HG03135 (cell line): Measurements from ENCODE around the gene CHFR.
"Not testable (repeated sequence)": the region's sequence is repeated elsewhere in the genome, so short reads cannot be mapped to it uniquely, and the experiment has no call there.

Experiments used
- ATAC-seq: cut with Tn5 transposase; IDR thresholded peaks from one replicate; pipeline ENCODE4 v1.9.1; 2021; ENCODE audit warnings: mild to moderate bottlenecking, moderate library complexity; ENCODE audit not compliant: unreplicated experiment

The CHFR gene, protein sequence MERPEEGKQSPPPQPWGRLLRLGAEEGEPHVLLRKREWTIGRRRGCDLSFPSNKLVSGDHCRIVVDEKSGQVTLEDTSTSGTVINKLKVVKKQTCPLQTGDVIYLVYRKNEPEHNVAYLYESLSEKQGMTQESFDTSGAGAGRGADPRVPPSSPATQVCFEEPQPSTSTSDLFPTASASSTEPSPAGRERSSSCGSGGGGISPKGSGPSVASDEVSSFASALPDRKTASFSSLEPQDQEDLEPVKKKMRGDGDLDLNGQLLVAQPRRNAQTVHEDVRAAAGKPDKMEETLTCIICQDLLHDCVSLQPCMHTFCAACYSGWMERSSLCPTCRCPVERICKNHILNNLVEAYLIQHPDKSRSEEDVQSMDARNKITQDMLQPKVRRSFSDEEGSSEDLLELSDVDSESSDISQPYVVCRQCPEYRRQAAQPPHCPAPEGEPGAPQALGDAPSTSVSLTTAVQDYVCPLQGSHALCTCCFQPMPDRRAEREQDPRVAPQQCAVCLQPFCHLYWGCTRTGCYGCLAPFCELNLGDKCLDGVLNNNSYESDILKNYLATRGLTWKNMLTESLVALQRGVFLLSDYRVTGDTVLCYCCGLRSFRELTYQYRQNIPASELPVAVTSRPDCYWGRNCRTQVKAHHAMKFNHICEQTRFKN

GRCh38 chr12:132887513-132888351 lies at the start of gene CHFR:
CHFR (minus strand) TSS chr12:132887605; CDS start chr12:132887328, 277 bp downstream.
- peak; percentile 98 for ATAC-seq

GRCh38 chr12:132936921-132937320 lies 49.5 kb upstream of the CHFR start:
- ATAC-seq = not testable (repeated sequence)

DNA sequence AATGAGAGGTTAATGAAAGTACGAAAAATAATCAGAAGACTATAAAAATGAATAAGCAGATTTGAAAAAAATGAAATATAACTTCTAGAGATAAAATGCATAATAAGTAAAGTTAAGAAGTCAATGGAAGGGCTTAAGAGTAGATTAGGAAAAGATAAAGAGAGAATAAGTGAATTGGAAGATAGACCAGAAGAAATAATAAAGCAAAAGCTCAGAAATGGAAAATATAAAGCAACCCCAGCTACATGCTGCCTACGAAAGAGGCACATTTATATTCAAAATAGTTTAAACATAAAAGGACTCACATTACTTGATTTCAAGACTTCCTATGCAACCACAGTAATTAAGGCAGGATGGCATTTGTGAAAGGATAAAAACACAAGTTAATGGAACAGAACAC lies 48.8 kb upstream of the CHFR start:
- no peak for ATAC-seq

DNA sequence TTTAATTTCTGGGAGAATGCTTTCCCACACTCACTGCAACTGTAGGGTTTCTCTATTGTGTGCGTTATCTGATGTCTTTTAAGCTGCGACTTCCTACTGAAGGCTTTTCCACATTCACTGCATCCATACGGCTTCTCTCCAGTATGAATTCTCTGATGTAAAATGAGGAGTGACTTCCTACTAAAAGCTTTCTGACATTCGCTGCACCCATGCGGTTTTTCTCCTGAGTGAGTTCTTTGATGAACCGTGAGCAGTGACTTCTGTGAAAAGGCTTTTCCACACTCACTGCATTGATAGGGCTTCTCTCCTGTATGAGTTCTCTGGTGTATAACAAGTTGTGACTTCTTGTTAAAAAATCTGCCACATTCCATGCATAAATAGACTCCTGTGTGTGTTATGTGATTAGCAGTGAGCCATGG lies 39.0 kb upstream of the CHFR start:
- no peak for ATAC-seq

DNA sequence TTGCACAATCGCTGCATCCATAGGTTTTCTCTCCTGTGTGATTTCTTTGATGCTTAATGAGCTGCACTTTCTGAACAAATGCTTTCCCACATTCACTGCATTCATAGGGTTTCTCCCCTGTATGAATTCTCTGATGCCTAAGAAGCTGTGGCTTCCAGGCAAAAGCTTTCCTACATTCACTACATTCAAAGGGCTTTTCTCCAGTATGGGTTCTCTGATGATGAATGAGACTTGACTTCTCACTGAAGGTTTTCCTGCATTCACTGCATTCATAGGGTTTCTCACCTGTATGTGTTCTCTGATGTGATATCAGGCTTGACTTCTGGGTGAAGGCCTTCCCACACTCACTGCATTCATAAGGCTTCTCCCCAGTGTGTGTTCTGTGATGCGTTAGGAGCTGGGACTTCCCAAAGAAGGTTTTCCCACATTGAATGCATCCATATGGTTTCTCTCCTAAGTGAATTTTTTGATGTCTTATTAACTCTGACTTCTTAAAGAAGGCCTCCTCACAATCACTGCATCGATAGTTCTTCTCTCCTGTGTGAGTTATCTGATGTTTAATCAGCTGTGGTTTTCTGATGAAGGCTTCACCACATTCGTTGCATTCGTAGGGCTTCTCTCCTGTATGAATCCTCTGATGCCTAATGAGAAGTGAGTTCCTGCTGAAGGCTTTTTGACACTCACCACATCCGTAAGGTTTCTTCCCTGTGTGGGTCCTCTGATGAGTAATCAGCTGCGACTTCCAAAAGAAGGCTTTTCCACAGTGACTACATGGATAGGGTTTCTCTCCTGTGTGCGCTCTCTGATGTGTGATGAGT lies 38.4 kb upstream of the CHFR start:
- ATAC-seq = no peak

GRCh38 chr12:132924356-132924755 lies 37.0 kb upstream of the CHFR start:
- no peak for ATAC-seq

GRCh38 chr12:132923356-132923909 lies 36.0 kb upstream of the CHFR start:
- no peak for ATAC-seq

DNA sequence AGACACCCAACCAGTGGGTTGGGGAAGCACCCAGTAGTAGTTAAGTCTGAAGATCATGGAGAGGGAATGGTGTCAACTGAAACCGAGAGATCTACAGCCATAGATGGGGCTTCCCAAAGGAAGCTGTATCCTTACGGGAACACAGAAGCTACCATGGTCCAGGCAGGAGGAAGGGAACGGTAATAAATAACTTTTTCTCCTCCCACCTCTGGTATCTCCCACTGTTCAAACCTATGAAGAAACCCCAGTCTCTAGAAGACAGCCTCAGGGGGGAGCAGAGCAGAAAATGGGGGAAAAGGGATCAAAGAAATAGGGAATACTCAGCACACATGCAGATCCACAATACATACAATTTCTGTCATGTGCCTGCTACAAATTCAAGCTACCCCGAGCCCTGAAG lies 35.3 kb upstream of the CHFR start:
- ATAC-seq = no peak

DNA sequence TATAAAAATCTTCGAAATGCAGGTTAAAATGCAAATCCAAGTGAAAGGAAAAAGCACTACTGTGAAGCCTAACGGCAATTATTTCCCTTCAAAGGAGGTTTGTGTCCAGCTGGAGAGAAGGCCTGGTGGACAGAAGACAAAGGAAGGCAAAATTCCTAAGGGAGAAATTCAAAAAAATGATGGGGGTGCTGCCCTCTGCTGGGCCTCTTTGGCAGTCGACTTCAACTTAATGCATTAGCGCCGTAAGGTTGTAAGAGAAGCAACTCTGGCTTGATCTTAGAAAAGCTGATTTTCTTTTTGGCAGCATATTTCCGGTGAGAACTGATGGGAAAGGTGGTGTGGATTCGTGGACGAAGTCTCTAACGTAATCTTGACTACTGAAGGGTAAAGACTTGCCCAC lies 34.3 kb upstream of the CHFR start:
- no peak for ATAC-seq

GRCh38 chr12:132918680-132919079 lies 31.3 kb upstream of the CHFR start:
- no peak for ATAC-seq

DNA sequence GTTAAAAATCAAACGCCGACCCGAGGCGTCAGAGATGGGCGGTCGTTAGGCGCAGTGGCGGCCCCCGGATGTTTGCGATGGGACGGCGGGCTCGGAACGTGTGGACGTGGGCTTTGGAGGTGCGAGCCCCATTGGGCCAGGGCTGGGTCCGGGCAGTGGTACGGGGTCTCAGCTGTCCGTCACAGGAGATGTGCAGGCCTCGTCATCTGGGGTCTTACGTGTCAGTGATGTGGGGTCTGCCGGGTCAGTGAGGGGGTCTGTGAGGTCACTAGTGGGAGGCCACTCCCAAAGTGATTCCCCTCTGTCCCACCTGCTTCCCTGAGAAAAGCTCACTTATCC lies 21.6 kb upstream of the CHFR start:
- no peak for ATAC-seq

- ATAC-seq = peak; percentile 85
These were observed 21.0 kb upstream of the CHFR start for GRCh38 chr12:132908145-132909029.

GRCh38 chr12:132907789-132908144 lies 20.4 kb upstream of the CHFR start:
- ATAC-seq = not testable (repeated sequence)

GRCh38 chr12:132907216-132907615 lies 19.8 kb upstream of the CHFR start:
- no peak for ATAC-seq

DNA sequence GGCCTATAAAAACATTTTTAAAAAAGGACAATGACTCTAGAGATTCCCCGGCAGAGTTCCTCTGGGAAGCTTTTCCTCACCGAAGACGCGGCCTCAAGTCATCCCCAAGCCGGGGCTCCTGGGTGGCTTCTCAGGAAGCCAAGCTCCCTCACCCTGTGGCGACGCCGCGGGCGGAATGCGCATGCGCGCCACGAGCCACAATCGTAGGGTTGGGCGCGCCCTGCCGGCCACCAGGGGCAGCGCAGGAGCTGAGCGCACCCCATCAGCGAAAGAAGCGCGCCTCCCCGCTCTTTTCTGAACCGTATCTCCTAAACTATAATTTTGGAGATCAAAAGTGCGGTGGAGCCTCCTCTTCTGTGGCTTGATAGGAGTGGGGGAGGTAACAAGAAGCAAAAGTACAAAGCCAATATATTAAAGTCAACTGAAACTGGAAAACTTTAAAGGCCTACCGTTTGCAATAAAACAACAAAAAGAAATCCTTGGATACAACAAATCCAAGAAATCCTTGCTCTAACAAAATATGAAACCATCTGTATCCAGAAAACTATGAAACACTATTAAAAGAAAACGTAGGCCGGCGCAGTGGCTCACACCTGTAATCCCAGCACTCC lies 17.4 kb upstream of the CHFR start:
- ATAC-seq = no peak

GRCh38 chr12:132899033-132899432 lies 11.6 kb upstream of the CHFR start:
- no peak for ATAC-seq

- ATAC-seq = no peak
These were observed 1.4 kb upstream of the CHFR start for GRCh38 chr12:132888852-132889251.

DNA sequence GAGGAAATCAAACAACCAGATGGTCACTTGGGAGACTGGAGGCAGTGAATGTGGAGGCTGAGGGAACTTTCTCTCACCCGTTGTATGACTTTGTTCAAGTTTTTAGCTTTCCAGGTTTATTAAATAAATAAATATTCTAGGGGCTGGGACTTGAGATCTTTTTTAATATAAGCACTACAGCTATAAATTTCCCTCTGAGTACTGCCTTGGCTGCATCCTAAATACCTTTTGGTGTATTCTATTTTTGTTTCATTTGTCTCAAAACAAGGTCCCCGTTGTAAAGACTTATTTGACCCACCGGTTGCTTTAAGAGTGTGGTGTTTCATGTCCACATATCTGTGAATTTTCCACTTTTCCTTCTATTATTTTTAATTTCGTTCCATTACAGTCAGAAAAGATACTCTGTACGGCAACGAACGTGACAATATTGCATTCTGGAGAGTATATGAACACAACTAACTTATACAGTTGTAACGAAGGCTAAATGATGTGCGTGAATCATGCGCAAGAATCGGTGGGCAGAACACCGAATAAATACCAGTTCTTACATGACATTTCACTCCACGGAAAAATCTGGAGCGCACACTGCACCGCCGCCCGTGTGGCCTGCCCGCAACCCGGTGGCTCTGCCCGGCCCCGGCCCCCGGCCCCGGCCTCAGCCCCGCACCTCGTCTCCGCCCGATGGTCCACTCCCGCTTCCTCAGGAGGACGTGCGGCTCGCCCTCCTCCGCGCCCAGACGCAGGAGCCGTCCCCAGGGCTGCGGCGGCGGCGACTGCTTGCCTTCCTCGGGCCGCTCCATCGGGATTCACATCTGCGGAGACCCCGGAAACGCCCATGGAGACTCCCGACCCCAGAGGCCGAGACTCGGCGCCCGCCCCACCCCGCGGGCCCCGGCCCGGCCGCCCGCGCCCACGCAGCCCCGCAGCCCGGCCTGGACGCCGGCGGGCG lies 602 bp downstream of the CHFR start:
- peak; percentile 25 for ATAC-seq
